ENCODE results near the gene NOL6.

NOL6 gene

GRCh38 chr9:33436445-33436844 is 37.3 kb downstream of the NOL6 start:
- no peak overlapping the region for H3K4me3 ChIP-seq (ENCODE audit: control insufficient read depth, low read depth, low read length)
- no peak for DNase-seq (ENCODE audit: low read depth)
- no peak for TF ChIP-seq CTCF (conservative IDR thresholded peaks at IDR 0.05; ENCODE audit: control insufficient read depth, insufficient read depth, low read depth, low read length)

- no peak overlapping the region for H3K4me3 ChIP-seq (ENCODE audit: control insufficient read depth, low read depth, low read length)
- TF ChIP-seq CTCF (conservative IDR thresholded peaks at IDR 0.05; ENCODE audit: control insufficient read depth, insufficient read depth, low read depth, low read length): no peak
- DNase-seq (ENCODE audit: low read depth): no peak
These were observed 37.9 kb downstream of the NOL6 start for GRCh38 chr9:33435821-33436277.

GRCh38 chr9:33434317-33435105 is 39.2 kb downstream of the NOL6 start:
- no peak for DNase-seq (ENCODE audit: low read depth)
- no peak overlapping the region for H3K4me3 ChIP-seq (ENCODE audit: control insufficient read depth, low read depth, low read length)
- TF ChIP-seq CTCF (conservative IDR thresholded peaks at IDR 0.05; ENCODE audit: control insufficient read depth, insufficient read depth, low read depth, low read length): no peak

GRCh38 chr9:33433871-33434270 is 39.9 kb downstream of the NOL6 start:
- no peak for TF ChIP-seq CTCF (conservative IDR thresholded peaks at IDR 0.05; ENCODE audit: control insufficient read depth, insufficient read depth, low read depth, low read length)
- no peak overlapping the region for H3K4me3 ChIP-seq (ENCODE audit: control insufficient read depth, low read depth, low read length)
- no peak for DNase-seq (ENCODE audit: low read depth)

- no peak for DNase-seq (ENCODE audit: low read depth)
- H3K4me3 ChIP-seq (ENCODE audit: control insufficient read depth, low read depth, low read length): no peak overlapping the region
- no peak for TF ChIP-seq CTCF (conservative IDR thresholded peaks at IDR 0.05; ENCODE audit: control insufficient read depth, insufficient read depth, low read depth, low read length)
These were observed 42.3 kb downstream of the NOL6 start for GRCh38 chr9:33431420-33431819.

GRCh38 chr9:33430942-33431341 is 42.8 kb downstream of the NOL6 start:
- peak; percentile 52 for DNase-seq (ENCODE audit: low read depth)
- H3K4me3 ChIP-seq (ENCODE audit: control insufficient read depth, low read depth, low read length): no peak overlapping the region
- no peak for TF ChIP-seq CTCF (conservative IDR thresholded peaks at IDR 0.05; ENCODE audit: control insufficient read depth, insufficient read depth, low read depth, low read length)
